Kidney (tissue), 14 donors: Measurements from ENCODE around the gene HTT. TPM values are rescaled to one million over a fixed set of nuclear protein-coding genes. Genes with fewer than 3 reads are reported as not detected.

Experiments
- DNase-seq, 5 donors: peaks; one replicate each; pipeline ENCODE4 v3.0.0-alpha.2; 2013 to 2020
- FAIRE-seq: peaks from 2 replicates; lab custom pipeline; 2012; peaks lifted over from hg19 to GRCh38; lab: Jason Lieb, UNC
- H3K27ac ChIP-seq, 2 donors: one replicate each; pipeline ENCODE4 v1.7.0; 2013; ENCODE audit warnings: low read depth in 2 of 2, low read length in 2 of 2, inconsistent platforms in 1 of 2
- H3K27me3 ChIP-seq: one replicate; pipeline ENCODE4 v1.7.1; 2013; ENCODE audit warnings: low read length, inconsistent platforms; ENCODE audit not compliant: control insufficient read depth, insufficient read depth
- H3K36me3 ChIP-seq, 3 donors: one replicate each; pipeline versions ENCODE4 v1.7.0 to v1.7.1; 2013; ENCODE audit warnings: low read length in 3 of 3, control low read depth in 1 of 3, inconsistent platforms in 1 of 3; ENCODE audit not compliant: insufficient read depth in 3 of 3, control insufficient read depth in 2 of 3
- H3K4me1 ChIP-seq, 3 donors: one replicate each; pipeline versions ENCODE4 v1.7.0 to v1.7.1; 2013; ENCODE audit warnings: low read length in 3 of 3, inconsistent platforms in 1 of 3, low read depth in 1 of 3; ENCODE audit not compliant: control insufficient read depth in 2 of 3, insufficient read depth in 2 of 3
- H3K4me3 ChIP-seq, 3 donors: one replicate each; pipeline versions ENCODE4 v1.7.0 to v1.8.1; 2013; ENCODE audit warnings: low read length in 3 of 3, control low read depth in 1 of 3, inconsistent platforms in 1 of 3
- H3K9ac ChIP-seq, 3 donors: one replicate each; pipeline versions ENCODE4 v1.7.0 to v1.7.1; 2013; ENCODE audit warnings: low read length in 3 of 3, control low read depth in 1 of 3, inconsistent platforms in 1 of 3
- H3K9me3 ChIP-seq, 3 donors: one replicate each; pipeline versions ENCODE4 v1.7.0 to v1.7.1; 2013; ENCODE audit warnings: low read length in 3 of 3, control low read depth in 1 of 3, inconsistent platforms in 1 of 3; ENCODE audit not compliant: control insufficient read depth in 2 of 3, insufficient read depth in 1 of 3
- intact Hi-C: fragments of 100-400 bp; cut with DNase I; formaldehyde crosslinking; loops from one replicate; pipeline ENCODE4 v1.11.1; 2022
- polyA plus RNA-seq: library from polyadenylated mRNA; stranded (reverse); fragments of 350-450 nt; fragmentation: Illumina TruSeq; extraction: RNeasy Lipid Tissue Mini Kit (QIAGEN cat#74804); gene quantifications from one replicate; pipeline ENCODE4 v1.2.3, GENCODE V29; 2014; ENCODE audit warnings: low read depth, low replicate concordance; ENCODE audit not compliant: insufficient read depth
- total RNA-seq: library from RNA; stranded (reverse); fragmentation: NEBNext Ultra II Directional; extraction: Animal tissue kit (Norgen Biotek cat#: 25700); gene quantifications from one replicate; pipeline ENCODE4 v1.2.1, GENCODE V29; 2021
- TF ChIP-seq, protein P1 (sequence below): IDR thresholded peaks from 3 replicates; pipeline ENCODE4 v1.5.1; 2012; ENCODE audit warnings: mild to moderate bottlenecking, moderate library complexity, borderline replicate concordance; ENCODE audit not compliant: insufficient read depth; ENCODE audit errors: extremely low read depth
- donor health status: control.
- donor health status: control.
- donor health status: control.
- donor health status: control.
- donor health status: control.
- donor health status: DM: yes; HTN: yes; CAD: no.
- donor health status: Normal renal cell carcinoma (clear cell type).

HTT gene
- total and polyA plus RNA-seq, 2 donors from 2014 or later = 7.2 to 64.0 TPM

DNA sequence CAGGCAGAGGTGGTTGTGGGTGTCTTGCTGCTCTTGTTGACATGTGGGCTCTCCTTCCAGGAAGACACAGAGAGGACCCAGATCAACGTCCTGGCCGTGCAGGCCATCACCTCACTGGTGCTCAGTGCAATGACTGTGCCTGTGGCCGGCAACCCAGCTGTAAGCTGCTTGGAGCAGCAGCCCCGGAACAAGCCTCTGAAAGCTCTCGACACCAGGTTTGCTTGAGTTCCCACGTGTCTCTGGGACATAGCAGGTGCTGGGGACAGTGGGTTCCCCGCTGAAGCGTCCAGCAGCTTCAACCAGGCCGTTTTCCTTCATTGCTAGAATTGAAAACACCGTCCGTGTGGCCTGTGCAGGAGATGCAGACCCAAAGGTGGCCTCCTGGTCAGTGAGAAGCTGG is 148.9 kb downstream of the HTT start:
- intact Hi-C loops = no loop called here
- FAIRE-seq = no peak
- Histone ChIP-seq H3K4me1 (no peaks in the 10 kb centered on the region), H3K4me3 (no peak overlapping the region), H3K9me3 (no peaks in the 10 kb centered on the region), H3K27ac (no peak overlapping the region), H3K9ac (no peak overlapping the region), H3K27me3 (no peaks in the 10 kb centered on the region), H3K36me3 (peaks cover 0 to 44% (median 39%) of the 10 kb centered on the region in 3 donors)
- TF ChIP-seq, protein P1, sequence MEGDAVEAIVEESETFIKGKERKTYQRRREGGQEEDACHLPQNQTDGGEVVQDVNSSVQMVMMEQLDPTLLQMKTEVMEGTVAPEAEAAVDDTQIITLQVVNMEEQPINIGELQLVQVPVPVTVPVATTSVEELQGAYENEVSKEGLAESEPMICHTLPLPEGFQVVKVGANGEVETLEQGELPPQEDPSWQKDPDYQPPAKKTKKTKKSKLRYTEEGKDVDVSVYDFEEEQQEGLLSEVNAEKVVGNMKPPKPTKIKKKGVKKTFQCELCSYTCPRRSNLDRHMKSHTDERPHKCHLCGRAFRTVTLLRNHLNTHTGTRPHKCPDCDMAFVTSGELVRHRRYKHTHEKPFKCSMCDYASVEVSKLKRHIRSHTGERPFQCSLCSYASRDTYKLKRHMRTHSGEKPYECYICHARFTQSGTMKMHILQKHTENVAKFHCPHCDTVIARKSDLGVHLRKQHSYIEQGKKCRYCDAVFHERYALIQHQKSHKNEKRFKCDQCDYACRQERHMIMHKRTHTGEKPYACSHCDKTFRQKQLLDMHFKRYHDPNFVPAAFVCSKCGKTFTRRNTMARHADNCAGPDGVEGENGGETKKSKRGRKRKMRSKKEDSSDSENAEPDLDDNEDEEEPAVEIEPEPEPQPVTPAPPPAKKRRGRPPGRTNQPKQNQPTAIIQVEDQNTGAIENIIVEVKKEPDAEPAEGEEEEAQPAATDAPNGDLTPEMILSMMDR = no peak
- DNase-seq = peak in 1 of 5 donors; percentile 54

DNA sequence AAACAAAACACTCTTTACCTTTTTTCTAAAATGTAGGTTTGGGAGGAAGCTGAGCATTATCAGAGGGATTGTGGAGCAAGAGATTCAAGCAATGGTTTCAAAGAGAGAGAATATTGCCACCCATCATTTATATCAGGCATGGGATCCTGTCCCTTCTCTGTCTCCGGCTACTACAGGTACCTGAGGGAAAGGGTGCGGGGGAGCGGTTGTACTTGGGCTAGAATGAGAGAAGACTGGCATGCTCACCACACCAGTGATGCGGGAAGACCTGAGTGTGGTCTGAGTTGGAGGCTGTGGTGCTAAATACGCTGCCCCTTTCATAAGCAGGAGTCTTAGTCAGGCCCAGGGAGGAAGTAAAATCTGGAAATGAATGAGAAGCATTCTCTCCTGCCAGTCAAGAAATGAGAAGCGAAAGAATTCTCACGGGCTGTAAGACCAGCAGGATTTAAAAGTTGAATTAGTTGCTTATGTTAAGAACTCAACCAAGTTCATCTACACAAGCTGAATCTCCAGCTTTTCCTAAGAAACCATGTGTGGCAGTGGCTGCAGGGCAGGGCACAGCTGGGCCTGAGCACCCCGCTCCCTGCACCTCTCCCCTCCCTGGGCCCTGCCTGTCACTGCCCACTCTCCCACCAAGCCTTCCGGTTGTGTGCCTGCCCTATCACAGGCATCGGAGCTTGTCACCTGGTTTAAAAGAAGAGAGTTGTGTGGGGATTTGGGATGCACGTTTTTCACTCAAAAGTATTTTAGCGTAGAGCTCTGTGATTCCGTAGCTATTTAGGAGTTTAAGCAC is 149.7 kb downstream of the HTT start:
- Histone ChIP-seq H3K4me3 (no peak overlapping the region), H3K36me3 (peaks cover 2 to 50% (median 38%) of the 10 kb centered on the region in 3 donors), H3K4me1 (no peaks in the 10 kb centered on the region), H3K27me3 (no peaks in the 10 kb centered on the region), H3K27ac (no peak overlapping the region), H3K9me3 (peaks cover 0 to 2% (median 0%) of the 10 kb centered on the region in 3 donors), H3K9ac (no peak overlapping the region)
- TF ChIP-seq, protein P1 = no peak
- FAIRE-seq (no peak), DNase-seq (peak in 1 of 5 donors; percentile 25)
- intact Hi-C loops = no loop called here

DNA sequence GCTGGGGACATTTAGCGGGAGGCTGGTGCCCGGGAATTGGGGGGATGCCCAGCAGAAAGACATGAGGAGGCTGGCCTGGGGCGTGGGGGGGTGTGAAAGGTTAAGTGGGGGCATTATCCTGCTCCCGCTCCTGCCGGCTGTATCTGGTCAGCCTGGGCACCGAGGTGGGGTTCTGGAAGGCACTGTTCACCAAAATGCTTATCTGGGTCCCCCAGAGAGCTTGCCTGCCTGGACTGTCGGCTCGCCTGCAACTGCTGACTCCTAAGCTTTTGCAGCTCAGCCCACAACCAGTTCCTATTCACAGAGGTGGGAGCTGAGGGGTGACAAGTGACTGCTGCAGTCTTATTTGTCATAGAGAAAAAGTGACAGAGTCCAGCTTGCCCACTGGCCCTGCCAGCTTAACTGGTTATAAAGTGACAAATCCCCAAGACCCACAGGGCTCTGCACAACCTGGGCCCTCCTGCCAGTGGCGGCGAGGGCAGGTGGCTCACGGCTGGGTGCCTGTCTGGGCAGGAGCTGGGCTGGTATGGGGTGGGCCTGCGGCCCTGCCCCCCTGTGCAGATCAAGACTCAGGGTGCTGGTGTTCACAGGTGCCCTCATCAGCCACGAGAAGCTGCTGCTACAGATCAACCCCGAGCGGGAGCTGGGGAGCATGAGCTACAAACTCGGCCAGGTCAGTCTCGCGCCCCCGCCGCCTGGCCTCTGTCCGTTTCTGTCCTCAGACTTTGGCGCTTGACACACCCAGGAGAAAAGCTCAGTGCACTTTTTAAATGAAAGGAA is 150.8 kb downstream of the HTT start:
- intact Hi-C loops = no loop called here
- no peak overlapping the region for H3K4me3 ChIP-seq
- peaks cover 0 to 2% (median 0%) of the 10 kb centered on the region in 3 donors for H3K9me3 ChIP-seq
- H3K27me3 ChIP-seq = no peaks in the 10 kb centered on the region
- H3K36me3 ChIP-seq = peaks cover 7 to 53% (median 41%) of the 10 kb centered on the region in 3 donors
- FAIRE-seq (no peak), DNase-seq (peak in 1 of 5 donors; percentile 66)
- H3K27ac ChIP-seq = no peak overlapping the region
- no peaks in the 10 kb centered on the region for H3K4me1 ChIP-seq
- no peak overlapping the region for H3K9ac ChIP-seq
- TF ChIP-seq, protein P1 = no peak
